Skeletal muscle tissue (tissue), 4 donors: ENCODE measurements around the gene PLA2G15. TPM values are rescaled to one million over a fixed set of nuclear protein-coding genes. Genes with fewer than 3 reads are reported as not detected.
A peak's percentile ranks its signal among the peaks of the same experiment; 100 is the strongest.

Experiments used
- H3K27ac ChIP-seq: one replicate; pipeline ENCODE4 v1.7.0; 2013; ENCODE audit warnings: mild to moderate bottlenecking, low read depth, low read length, inconsistent platforms
- H3K27me3 ChIP-seq, 3 donors: one replicate each; pipeline ENCODE4 v1.7.0; 2013; ENCODE audit warnings: low read length in 3 of 3; ENCODE audit not compliant: control insufficient read depth in 3 of 3, insufficient read depth in 3 of 3
- H3K36me3 ChIP-seq, 3 donors: one replicate each; pipeline ENCODE4 v1.7.0; 2013; ENCODE audit warnings: low read length in 3 of 3; ENCODE audit not compliant: control insufficient read depth in 3 of 3, insufficient read depth in 3 of 3
- H3K4me1 ChIP-seq, 3 donors: one replicate each; pipeline ENCODE4 v1.7.0; 2013; ENCODE audit warnings: low read length in 3 of 3, mild to moderate bottlenecking in 3 of 3; ENCODE audit not compliant: control insufficient read depth in 3 of 3, insufficient read depth in 3 of 3
- H3K4me3 ChIP-seq, 3 donors: one replicate each; pipeline ENCODE4 v1.7.0; 2013; ENCODE audit warnings: low read length in 3 of 3
- H3K9ac ChIP-seq, 3 donors: one replicate each; pipeline ENCODE4 v1.7.0; 2013; ENCODE audit warnings: low read length in 3 of 3, mild to moderate bottlenecking in 3 of 3, moderate library complexity in 2 of 3, low read depth in 1 of 3
- H3K9me3 ChIP-seq, 3 donors: one replicate each; pipeline ENCODE4 v1.7.0; 2013; ENCODE audit warnings: low read length in 3 of 3; ENCODE audit not compliant: control insufficient read depth in 3 of 3
- total RNA-seq: library from RNA; depleted of rRNA; stranded (reverse); fragments of >200 nt; gene quantifications from one replicate; pipeline ENCODE4 v1.2.3, GENCODE V29; 2014
- donor health status: Osteomylitis.

PLA2G15 gene
- total RNA-seq, 1 donor from 2014 or later: 23.0 TPM

DNA sequence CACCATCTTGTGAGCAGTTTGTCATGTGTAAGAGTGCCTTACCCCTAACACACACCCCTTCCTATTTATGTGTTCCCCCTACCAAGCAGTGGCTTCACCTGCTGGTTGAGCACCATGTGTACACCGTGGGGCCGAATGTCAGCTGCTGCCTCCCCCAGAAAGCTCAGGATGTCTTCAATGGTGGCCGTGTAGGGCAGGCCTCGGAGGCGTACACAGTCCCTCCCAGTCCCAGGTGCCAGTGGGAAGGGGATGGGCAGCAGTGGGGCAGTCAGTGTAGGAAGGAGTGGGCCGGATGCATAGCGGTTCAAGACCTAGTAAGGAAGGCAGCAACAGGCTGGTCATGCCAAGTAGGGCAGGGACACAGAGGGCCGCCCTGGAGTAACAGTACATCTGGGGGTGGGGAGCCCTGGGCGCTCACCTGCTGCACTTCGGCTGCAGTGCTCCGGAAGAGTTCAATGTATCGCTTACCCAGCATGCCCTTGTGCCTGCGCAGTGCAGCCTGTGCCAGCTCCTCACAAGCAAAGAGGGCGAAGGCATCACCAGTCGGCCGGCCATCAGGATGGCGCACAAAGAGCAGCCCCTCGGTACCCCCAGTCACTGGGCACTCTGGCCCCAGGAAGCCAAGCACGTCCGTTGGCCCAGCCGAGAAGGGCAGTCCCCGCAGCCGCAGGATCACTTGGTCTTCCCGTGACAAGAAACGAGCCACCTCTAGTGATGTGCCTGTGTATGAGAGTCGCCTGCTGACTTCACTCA, 13.6 kb upstream of the PLA2G15 start:
- H3K27ac ChIP-seq: no peak overlapping the region
- H3K9ac ChIP-seq: no peak overlapping the region
- no peaks in the 10 kb centered on the region for H3K9me3 ChIP-seq
- no peaks in the 10 kb centered on the region for H3K27me3 ChIP-seq
- H3K36me3 ChIP-seq: peaks cover 4 to 16% (median 11%) of the 10 kb centered on the region in 3 donors
- no peak overlapping the region for H3K4me3 ChIP-seq
- peaks cover 29 to 37% (median 32%) of the 10 kb centered on the region in 3 donors for H3K4me1 ChIP-seq

DNA sequence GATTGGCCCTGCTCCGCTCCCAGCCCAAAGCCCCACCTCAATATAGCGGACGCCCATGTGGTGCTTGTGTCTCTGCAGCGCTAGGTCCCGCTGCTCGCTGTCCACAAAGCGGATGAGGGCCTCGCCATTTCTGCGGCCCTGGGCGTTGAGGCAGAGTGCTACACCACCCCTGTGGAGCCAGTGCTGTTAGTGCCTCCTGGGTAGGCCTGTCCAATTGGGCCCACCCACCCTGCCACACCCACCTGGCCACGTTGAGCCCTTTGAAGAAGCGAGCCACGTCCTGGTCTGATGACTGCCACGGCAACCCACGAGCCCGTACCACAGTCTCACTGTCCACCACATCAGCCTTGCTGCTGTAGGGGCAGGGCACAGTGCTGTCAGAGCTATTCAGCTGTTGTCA, 12.8 kb upstream of the PLA2G15 start:
- H3K27ac ChIP-seq: no peak overlapping the region
- H3K9me3 ChIP-seq: no peaks in the 10 kb centered on the region
- H3K4me1 ChIP-seq: peaks cover 30 to 37% (median 34%) of the 10 kb centered on the region in 3 donors
- H3K27me3 ChIP-seq: no peaks in the 10 kb centered on the region
- peaks cover under 1 to 16% (median 11%) of the 10 kb centered on the region in 3 donors for H3K36me3 ChIP-seq
- no peak overlapping the region for H3K4me3 ChIP-seq
- no peak overlapping the region for H3K9ac ChIP-seq

- H3K4me1 ChIP-seq: peaks cover 26 to 32% (median 29%) of the 10 kb centered on the region in 3 donors
- peaks cover 0 to 16% (median 11%) of the 10 kb centered on the region in 3 donors for H3K36me3 ChIP-seq
- no peak overlapping the region for H3K4me3 ChIP-seq
- no peaks in the 10 kb centered on the region for H3K27me3 ChIP-seq
- H3K9ac ChIP-seq: no peak overlapping the region
- H3K9me3 ChIP-seq: no peaks in the 10 kb centered on the region
- no peak overlapping the region for H3K27ac ChIP-seq
Measured at GRCh38 chr16:68233085-68233834, 11.9 kb upstream of the PLA2G15 start.

GRCh38 chr16:68233835-68234187, 11.4 kb upstream of the PLA2G15 start:
- Histone ChIP-seq H3K9me3 (no peaks in the 10 kb centered on the region), H3K4me3 (no peak overlapping the region), H3K27ac (no peak overlapping the region), H3K27me3 (no peaks in the 10 kb centered on the region), H3K4me1 (peaks cover 21 to 26% (median 24%) of the 10 kb centered on the region in 3 donors), H3K9ac (no peak overlapping the region), H3K36me3 (peaks cover 0 to 16% (median 11%) of the 10 kb centered on the region in 3 donors)

DNA sequence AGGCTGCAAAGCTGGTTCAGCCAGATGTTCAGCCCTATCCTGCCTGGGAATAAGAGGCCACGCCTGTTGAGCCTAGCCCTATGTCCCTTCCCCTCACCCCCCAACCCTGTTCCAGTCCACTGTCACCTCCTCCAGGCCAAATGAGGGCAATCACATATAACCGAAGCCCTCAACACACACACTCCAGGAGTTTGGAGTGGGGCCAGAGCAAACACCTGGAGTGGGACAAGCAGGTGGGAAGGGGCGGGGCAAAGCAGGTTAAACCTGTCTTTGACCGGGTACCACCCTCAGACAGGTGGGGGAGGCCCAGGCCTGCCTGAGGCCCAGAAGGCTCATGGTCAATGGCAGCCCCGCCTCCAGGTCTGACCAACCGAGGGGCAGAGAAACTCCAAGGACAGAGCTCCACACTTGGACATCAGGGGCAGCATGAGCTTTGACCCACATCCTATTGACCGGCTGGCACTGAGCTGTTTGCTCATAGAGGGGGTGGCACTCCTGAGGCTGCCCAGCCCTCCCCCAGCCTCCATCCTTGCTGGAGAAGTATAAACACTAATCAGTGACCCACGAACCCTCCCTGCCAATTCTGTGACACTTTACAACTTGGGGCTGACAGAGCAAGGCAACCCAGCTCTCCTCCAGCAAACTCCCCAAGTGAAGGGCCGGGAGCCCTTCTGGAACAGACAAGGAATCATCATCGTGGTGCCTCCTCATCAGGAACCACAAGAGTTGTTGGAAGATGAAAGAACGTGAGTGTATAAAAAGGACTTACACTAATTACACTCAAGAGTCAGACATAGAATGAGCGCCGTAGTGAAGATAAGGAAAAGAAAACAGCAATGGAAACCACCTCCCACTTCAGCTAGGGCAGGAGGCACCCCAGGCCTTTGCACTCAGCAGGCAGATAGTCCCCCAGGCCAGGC, 10.7 kb upstream of the PLA2G15 start:
- H3K27ac ChIP-seq: no peak overlapping the region
- H3K4me1 ChIP-seq: peaks cover 15 to 20% (median 19%) of the 10 kb centered on the region in 3 donors
- H3K27me3 ChIP-seq: no peaks in the 10 kb centered on the region
- H3K36me3 ChIP-seq: peaks cover 0 to 16% (median 11%) of the 10 kb centered on the region in 3 donors
- no peaks in the 10 kb centered on the region for H3K9me3 ChIP-seq
- H3K9ac ChIP-seq: no peak overlapping the region
- no peak overlapping the region for H3K4me3 ChIP-seq

DNA sequence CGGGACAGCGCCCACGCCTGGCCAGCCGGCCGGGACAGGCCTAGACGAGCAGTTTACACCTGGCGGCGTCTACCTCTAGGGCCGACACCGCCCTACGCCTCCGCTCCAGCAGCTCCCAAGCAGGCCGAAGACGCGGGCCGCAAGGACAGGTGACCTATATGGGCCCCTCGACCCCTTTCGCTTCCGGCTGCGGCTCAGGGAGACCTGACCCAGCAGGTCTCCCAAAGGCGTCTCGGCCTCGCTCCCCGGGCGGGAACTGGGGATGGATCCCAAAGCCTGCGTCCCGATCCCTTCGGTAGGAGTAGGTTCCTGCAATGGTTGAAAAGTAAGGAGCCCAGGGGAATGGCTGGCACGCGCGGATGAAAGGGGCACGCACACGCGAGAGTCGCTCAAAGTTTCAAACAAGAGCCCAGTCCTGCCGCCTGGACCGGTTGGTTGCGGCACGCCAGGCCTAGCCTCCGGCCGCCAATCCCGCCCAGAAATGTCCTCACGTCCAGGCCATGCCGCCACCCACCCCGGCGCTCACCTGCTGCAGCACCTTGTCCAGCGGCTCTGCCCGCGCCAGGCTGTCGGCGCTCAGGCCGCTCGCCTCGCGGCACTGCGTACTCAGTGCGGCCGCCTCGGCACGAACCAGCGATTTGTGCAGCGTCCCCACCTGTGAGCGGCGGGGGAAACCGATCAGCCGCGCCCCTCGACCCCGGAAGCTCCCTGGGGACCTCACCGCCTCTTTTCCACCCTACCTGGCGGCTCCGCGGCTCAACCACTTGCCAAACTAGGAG, 9.9 kb upstream of the PLA2G15 start:
- H3K4me3 ChIP-seq: no peak overlapping the region

DNA sequence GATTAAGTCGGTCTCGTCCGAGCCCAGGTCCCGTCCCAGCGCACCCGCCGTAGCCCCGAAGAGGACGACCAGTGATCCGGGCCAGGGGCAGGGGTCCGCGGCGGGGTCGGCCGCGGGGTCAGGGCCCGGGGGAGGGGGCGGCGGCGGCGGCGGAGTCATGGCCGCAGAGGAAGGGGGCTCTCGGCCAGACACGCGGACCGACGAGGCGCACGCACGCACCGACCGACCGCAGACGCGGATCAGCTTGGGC, 9.4 kb upstream of the PLA2G15 start, which contains the start of gene ESRP2:
ESRP2 (minus strand) TSS at position 241 of the 250 bp plus-strand sequence; CDS start at position 159, 82 bp downstream.
- Histone ChIP-seq H3K27me3 (no peaks in the 10 kb centered on the region), H3K9me3 (no peaks in the 10 kb centered on the region), H3K4me1 (peaks cover 18 to 23% (median 20%) of the 10 kb centered on the region in 3 donors), H3K9ac (peak within 1 kb of the TSS; percentile 61 to 93 (median 76)), H3K27ac (peak within 1 kb of the TSS; percentile 74), H3K4me3 (peak within 1 kb of the TSS; percentile 66 to 87 (median 74)), H3K36me3 (peaks cover 0 to 15% (median 3%) of the 10 kb centered on the region in 3 donors)

More for the DNA sequence above, 9.9 kb upstream of the PLA2G15 start:
- no peaks in the 10 kb centered on the region for H3K9me3 ChIP-seq
- H3K9ac ChIP-seq: no peak overlapping the region
- H3K4me1 ChIP-seq: peaks cover 18 to 23% (median 20%) of the 10 kb centered on the region in 3 donors
- H3K36me3 ChIP-seq: peaks cover 0 to 16% (median 7%) of the 10 kb centered on the region in 3 donors
- H3K27ac ChIP-seq: no peak overlapping the region
- no peaks in the 10 kb centered on the region for H3K27me3 ChIP-seq

GRCh38 chr16:68236137-68236825, 8.9 kb upstream of the PLA2G15 start:
- no peaks in the 10 kb centered on the region for H3K27me3 ChIP-seq
- peak overlapping the region in 2 of 3 donors; percentile 61 to 93 for H3K9ac ChIP-seq
- peaks cover 18 to 23% (median 20%) of the 10 kb centered on the region in 3 donors for H3K4me1 ChIP-seq
- H3K9me3 ChIP-seq: no peaks in the 10 kb centered on the region
- H3K36me3 ChIP-seq: peaks cover 0 to 12% (median 3%) of the 10 kb centered on the region in 3 donors
- H3K4me3 ChIP-seq: peak overlapping the region; percentile 66 to 87 (median 74)
- H3K27ac ChIP-seq: no peak overlapping the region
